ENCODE data around the gene MTHFS. TPM values are rescaled to one million over a fixed set of nuclear protein-coding genes. Genes with fewer than 3 reads are reported as not detected.

Gene MTHFS
- total and polyA plus RNA-seq, 3 donors from 2014 or later, result 24.9 to 44.2 (median 32.5) TPM

- no peak overlapping the region for H3K27ac ChIP-seq
- no peaks in the 10 kb centered on the region for H3K9me3 ChIP-seq
- H3K36me3 ChIP-seq (ENCODE audit: low read depth, missing control alignments), result no peaks in the 10 kb centered on the region
- DNase-seq, result no peak
- intact Hi-C loops (cut with DNase I; ENCODE audit: low total_unique reads), result loop anchor here (5.0 kb wide), 1 partner anchor 506 kb away; no protein-coding TSS in a partner anchor
- no peaks in the 10 kb centered on the region for H3K27me3 ChIP-seq
- H3K4me3 ChIP-seq, result no peak overlapping the region
- no peaks in the 10 kb centered on the region for H3K4me1 ChIP-seq
- TF ChIP-seq CTCF (IDR thresholded peaks at IDR 0.05) (no peak), POLR2A (IDR thresholded peaks at IDR 0.05) (no peak)
Measured at GRCh38 chr15:79828447-79828846, 68.4 kb downstream of the MTHFS start.

- WGBS, 2 donors, result 81 to 83% methylated on average over 1 of the region's 1 CpG
- no peak overlapping the region for H3K4me3 ChIP-seq
Measured at GRCh38 chr15:79826800-79827199, 70.0 kb downstream of the MTHFS start.

DNA sequence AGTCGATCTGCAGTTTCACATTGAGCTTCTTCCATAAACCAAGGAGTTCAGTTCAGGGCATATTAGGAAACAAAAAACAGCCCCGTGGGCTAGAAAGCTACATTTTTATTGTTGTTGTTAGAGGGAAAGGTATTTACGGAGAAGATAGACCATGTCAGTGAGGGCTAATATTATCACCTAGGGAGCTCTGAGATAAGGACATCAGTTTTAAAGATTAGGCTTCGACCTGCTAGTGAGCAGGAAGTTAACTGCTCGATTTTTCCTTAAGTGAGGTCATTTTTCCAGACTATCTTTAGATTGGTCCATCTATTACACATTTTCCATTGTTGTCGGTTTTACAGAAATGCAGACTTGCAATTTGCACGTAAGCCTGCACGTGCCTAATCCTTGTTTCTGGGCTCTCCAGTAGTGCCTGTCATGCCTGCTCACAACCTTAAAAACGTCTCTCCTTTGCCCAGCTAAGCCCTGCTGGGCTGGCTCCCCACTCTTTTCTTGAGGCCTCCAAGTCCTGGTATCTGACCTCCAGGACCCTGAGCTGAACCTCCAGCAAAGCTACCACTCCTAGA is 72.6 kb downstream of the MTHFS start:
- H3K27me3 ChIP-seq, result no peaks in the 10 kb centered on the region
- H3K4me3 ChIP-seq, result no peak overlapping the region
- no peak overlapping the region for H3K27ac ChIP-seq
- H3K36me3 ChIP-seq (ENCODE audit: low read depth, missing control alignments), result no peaks in the 10 kb centered on the region
- intact Hi-C loops (cut with DNase I; ENCODE audit: low total_unique reads), result no loop called here
- H3K9me3 ChIP-seq, result no peaks in the 10 kb centered on the region
- TF ChIP-seq CTCF (IDR thresholded peaks at IDR 0.05) (no peak), POLR2A (IDR thresholded peaks at IDR 0.05) (no peak)
- 39 to 43% methylated on average over 9 of the region's 9 CpGs for WGBS, 2 donors
- no peaks in the 10 kb centered on the region for H3K4me1 ChIP-seq
- no peak for DNase-seq

More at GRCh38 chr15:79826800-79827199, 70.0 kb downstream of the MTHFS start:
- Histone ChIP-seq H3K4me1 (no peaks in the 10 kb centered on the region), H3K27me3 (no peaks in the 10 kb centered on the region), H3K27ac (no peak overlapping the region), H3K9me3 (no peaks in the 10 kb centered on the region), H3K36me3 (ENCODE audit: low read depth, missing control alignments) (no peaks in the 10 kb centered on the region)
- no peak for DNase-seq
- TF ChIP-seq CTCF (IDR thresholded peaks at IDR 0.05) (no peak), POLR2A (IDR thresholded peaks at IDR 0.05) (no peak)
- intact Hi-C loops (cut with DNase I; ENCODE audit: low total_unique reads), result loop anchor here (5.0 kb wide), 1 partner anchor 504 kb away; no protein-coding TSS in a partner anchor

DNA sequence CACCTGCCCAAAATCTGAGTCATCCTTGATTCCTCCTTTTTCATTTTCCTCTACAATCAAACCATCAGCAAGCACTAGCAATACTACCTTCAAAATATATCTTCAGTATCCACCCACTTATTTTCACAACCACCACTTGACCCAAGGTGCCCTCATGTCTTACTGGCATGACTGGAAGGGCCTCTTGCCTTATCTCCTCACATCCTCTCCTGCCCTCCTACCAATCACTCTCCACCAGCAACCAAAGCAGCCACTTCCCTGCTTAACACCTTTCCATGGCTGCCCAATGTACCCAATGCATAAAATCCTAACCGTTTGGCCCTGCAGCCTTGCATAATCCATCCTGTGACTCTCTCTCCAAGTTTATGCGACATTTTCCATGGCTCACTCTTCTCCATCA is 76.0 kb downstream of the MTHFS start:
- TF ChIP-seq CTCF (IDR thresholded peaks at IDR 0.05), result no peak
- no peak for TF ChIP-seq POLR2A (IDR thresholded peaks at IDR 0.05)
- Histone ChIP-seq H3K36me3 (ENCODE audit: low read depth, missing control alignments) (no peaks in the 10 kb centered on the region), H3K4me3 (no peak overlapping the region), H3K9me3 (no peaks in the 10 kb centered on the region), H3K4me1 (no peaks in the 10 kb centered on the region), H3K27ac (no peak overlapping the region), H3K27me3 (no peaks in the 10 kb centered on the region)
- 92 to 97% methylated on average over 2 of the region's 2 CpGs for WGBS, 2 donors
- DNase-seq, result no peak
- intact Hi-C loops (cut with DNase I; ENCODE audit: low total_unique reads), result no loop called here

GRCh38 chr15:79820176-79820575 is 76.6 kb downstream of the MTHFS start:
- no peaks in the 10 kb centered on the region for H3K27me3 ChIP-seq
- H3K4me1 ChIP-seq, result no peaks in the 10 kb centered on the region
- H3K27ac ChIP-seq, result no peak overlapping the region
- H3K36me3 ChIP-seq (ENCODE audit: low read depth, missing control alignments), result no peaks in the 10 kb centered on the region
- H3K4me3 ChIP-seq, result no peak overlapping the region
- H3K9me3 ChIP-seq, result no peaks in the 10 kb centered on the region
- TF ChIP-seq CTCF (IDR thresholded peaks at IDR 0.05), result no peak
- no peak for TF ChIP-seq POLR2A (IDR thresholded peaks at IDR 0.05)
- no peak for DNase-seq
- intact Hi-C loops (cut with DNase I; ENCODE audit: low total_unique reads), result no loop called here
